Erythroblast (primary cell): ENCODE results near the gene NR4A3.

Experiments
- GATA1 ChIP-seq: IDR thresholded peaks from 2 replicates; pipeline ENCODE4 v1.6.1; 2011; ENCODE audit warnings: low read depth, mild to moderate bottlenecking, control low read depth, low read length, moderate library complexity
- POLR2A ChIP-seq: IDR thresholded peaks from 2 replicates; pipeline ENCODE4 v1.6.1; 2011; ENCODE audit warnings: mild to moderate bottlenecking, low read length

DNA sequence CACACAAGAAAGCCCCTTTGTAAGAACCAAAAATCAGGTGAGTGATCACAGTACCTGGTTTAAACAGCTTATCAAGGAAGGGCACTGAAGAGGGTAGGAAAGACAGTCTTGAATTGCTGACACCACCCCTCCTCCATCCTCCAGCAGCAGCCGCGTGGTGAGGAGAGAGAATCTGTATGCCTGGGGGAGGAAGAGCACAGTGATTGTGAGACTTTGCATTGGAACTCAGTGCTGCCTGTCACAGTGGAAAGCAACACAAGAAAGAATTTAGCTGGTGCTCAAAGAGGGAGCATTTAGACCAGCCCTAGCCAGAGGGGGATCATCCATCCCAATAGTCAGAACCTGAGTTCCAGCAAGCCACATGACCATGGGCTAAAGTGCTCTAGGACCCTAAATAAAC, 73.1 kb downstream of the NR4A3 start:
- TF ChIP-seq POLR2A, result no peak
- no peak for TF ChIP-seq GATA1
